HG03108 (cell line): ENCODE measurements around the gene PAWR.

Experiments used
- ATAC-seq: cut with Tn5 transposase; IDR thresholded peaks from one replicate; pipeline ENCODE4 v1.9.1; 2021; ENCODE audit warnings: moderate library complexity; ENCODE audit not compliant: unreplicated experiment

Gene PAWR, protein sequence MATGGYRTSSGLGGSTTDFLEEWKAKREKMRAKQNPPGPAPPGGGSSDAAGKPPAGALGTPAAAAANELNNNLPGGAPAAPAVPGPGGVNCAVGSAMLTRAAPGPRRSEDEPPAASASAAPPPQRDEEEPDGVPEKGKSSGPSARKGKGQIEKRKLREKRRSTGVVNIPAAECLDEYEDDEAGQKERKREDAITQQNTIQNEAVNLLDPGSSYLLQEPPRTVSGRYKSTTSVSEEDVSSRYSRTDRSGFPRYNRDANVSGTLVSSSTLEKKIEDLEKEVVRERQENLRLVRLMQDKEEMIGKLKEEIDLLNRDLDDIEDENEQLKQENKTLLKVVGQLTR

GRCh38 chr12:79690638-79691510 lies at the start of gene PAWR:
Gene PAWR, minus strand, starts transcription at chr12:79690964. Its CDS starts 720 bp downstream, at chr12:79690244.
- ATAC-seq: peak; percentile 57

- peak; percentile 77 for ATAC-seq
Observed at GRCh38 chr12:79737875-79738718, 47.3 kb upstream of the PAWR start.

GRCh38 chr12:79732638-79733037 lies 41.9 kb upstream of the PAWR start:
- no peak for ATAC-seq

DNA sequence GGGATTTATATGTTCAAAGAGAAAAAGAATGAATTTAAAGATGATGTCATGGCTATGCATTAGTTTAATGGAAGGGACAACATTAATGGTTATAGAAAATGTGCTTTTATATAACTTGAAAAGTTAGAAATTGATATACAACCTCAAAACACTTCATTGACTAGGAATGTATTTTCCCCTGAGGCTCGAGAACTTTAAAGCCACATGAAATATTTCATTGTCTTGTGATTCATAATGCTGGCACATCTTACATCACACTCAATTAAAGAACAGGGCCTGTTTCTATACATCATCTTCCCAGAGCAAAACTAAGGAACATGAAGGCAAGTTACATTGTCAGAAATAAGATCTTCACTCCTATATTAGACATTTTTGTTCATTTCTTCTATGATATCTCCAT lies 35.2 kb upstream of the PAWR start:
- ATAC-seq: no peak

DNA sequence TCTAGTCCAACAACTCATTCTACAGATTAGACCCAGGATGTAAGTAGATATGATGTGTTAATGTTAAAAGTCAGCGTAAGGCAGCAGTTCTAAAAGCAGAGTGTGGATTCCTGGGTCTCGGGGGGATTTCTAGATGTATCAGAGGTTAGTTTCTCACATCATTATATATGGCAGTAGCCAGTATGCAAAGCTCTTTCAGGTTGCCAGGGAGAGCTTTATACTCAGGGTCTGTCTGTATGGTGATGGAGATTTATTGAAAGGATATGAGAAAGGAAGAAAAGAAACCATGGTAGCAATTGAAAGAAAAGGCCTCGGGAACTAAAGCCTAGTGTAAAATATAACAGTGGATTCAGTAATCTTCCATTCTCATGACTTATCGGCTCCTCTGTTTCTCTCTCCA lies 26.2 kb upstream of the PAWR start:
- no peak for ATAC-seq

DNA sequence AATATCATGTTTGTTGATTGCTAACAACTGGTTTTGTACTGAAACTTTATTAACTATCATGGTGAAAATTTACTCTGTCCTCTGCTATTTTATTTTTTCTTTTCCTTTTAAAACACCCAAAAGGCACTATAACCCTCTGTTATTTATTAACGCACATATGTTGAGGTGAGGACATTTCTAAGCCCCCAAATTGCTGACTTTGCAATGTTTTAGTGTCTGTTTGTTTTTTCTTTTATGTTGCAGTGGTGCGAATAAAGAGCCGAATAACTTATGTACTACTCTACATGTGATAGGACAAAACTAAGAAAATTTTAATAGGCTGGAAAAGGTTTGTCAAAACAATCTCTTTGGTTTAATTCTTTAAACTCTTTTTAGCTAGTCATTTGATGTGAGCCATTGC lies 24.5 kb upstream of the PAWR start:
- ATAC-seq: no peak

GRCh38 chr12:79710707-79711483 lies 20.1 kb upstream of the PAWR start:
- no peak for ATAC-seq

DNA sequence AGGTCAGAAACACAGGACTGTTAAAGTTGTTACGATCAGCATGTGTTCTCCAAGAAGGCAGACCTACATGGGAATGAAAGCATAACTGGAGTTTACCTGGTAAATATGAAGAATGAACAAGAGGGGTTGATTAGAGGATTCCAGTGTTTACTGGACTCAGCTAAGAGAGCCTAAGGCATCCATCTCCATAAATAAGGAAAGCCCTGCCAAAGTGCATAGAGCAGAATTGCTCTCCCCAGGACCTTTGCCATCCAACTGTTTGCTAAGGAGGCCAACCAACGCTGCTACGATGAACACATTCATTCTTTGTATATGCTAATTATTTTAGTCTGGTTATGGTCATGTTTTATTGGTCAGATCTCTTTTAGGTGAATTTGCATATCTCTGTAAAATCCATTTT lies 17.1 kb upstream of the PAWR start:
- ATAC-seq: no peak

GRCh38 chr12:79706676-79707075 lies 15.9 kb upstream of the PAWR start:
- ATAC-seq: no peak

GRCh38 chr12:79706156-79706555 lies 15.4 kb upstream of the PAWR start:
- ATAC-seq: no peak

DNA sequence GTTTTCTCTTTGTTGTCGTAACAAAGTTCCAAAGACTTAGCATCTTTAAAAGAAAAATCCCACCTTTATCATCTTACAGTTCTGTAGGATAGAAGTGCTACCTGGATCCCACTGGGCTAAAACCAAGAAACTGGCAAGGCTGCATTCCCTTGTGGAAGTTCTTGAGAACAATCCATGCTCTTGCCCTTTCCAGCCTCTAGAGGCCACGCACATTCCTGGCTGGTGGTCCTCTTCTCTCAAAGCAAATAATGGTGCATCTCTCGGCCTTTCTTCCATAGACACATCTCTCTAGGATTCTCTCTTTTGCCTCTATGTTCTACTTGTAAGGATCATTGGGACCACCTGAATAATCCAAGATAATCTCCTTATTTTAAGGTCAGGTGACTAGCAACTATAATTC lies 8.2 kb upstream of the PAWR start:
- ATAC-seq: no peak

DNA sequence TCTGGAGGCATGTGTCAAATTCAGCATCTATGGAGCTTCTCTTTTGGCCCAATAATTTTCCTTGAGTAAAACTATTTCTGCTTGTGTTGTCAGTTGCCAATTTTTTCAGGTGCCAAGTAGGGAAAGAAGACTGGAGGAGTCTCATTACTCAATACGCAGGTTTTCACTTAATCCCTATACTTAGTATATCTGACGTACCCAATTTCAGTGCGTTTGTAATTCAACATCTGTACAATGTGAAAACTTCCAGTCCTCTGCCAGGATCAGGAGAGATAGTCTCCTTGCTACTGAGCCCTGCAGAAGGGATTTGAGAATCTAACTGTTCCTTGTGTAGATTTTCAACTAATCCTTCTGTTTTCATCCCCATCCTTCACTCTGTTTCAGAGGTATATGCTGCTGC lies 5.7 kb upstream of the PAWR start:
- ATAC-seq: no peak

GRCh38 chr12:79692860-79693577 lies 2.3 kb upstream of the PAWR start:
- no peak for ATAC-seq

DNA sequence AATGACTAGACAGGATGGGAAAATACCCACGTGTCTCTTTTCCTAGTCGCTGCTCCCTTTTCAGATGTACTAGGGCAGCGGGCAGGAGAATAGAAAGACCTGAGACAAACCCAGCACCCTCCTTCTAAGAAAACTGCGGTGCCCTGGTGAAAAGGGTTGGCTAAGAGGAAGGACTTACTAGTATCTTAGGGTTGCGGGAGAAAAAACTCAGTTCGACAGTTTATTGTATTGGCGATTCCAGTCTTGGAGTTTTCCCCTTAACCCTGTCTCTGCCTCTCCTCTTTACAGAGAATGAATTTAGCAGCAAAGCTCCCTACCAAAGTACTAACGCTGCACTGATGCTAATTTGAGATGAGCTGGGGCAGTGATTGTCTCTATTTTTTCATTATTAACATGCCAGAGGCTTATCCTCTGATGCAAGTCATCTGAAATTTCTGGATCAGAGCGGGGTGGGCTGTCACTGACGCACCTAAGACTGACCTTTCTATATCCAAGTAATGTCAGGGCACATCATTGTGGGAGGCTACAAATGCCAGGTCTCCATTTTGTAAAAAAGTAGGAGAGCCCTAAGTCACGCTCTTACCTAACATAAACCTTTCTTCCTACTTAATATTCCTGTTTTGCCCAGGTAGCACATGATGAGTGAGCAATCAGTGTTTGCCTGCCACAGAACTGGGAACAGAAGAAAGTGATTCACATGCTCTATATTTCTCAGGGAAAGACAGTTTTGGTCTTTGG lies 916 bp upstream of the PAWR start:
- ATAC-seq: no peak

- peak; percentile 20 for ATAC-seq
Observed at GRCh38 chr12:79690142-79690637, 574 bp downstream of the PAWR start.

- ATAC-seq: peak; percentile 21
Observed at GRCh38 chr12:79689477-79690141, 1.2 kb downstream of the PAWR start.

- ATAC-seq: no peak
Observed at GRCh38 chr12:79689061-79689476, 1.7 kb downstream of the PAWR start.

- ATAC-seq: no peak
Observed at GRCh38 chr12:79688376-79689060, 2.2 kb downstream of the PAWR start.
